NCI-H69 (cell line): ENCODE measurements around the gene PFKFB3.

Experiments
- DNase-seq: peaks from one replicate; lab custom pipeline; 2025; lab: John Stamatoyannopoulos, UW

PFKFB3 gene

GRCh38 chr10:6300784-6301460 lies 98.2 kb downstream of the PFKFB3 start:
- DNase-seq = no peak

GRCh38 chr10:6301488-6302075 lies 98.8 kb downstream of the PFKFB3 start:
- no peak for DNase-seq
